HG02970 (cell line): ENCODE data around the gene DYSF.

Experiments
- ATAC-seq: cut with Tn5 transposase; IDR thresholded peaks from one replicate; pipeline ENCODE4 v1.9.1; 2021; ENCODE audit warnings: mild to moderate bottlenecking, moderate library complexity, moderate number of reproducible peaks; ENCODE audit not compliant: unreplicated experiment, low FRiP score

Gene DYSF

GRCh38 chr2:71666094-71666474 is 212.7 kb downstream of the DYSF start:
- no peak for ATAC-seq

GRCh38 chr2:71667256-71668182 is 214.2 kb downstream of the DYSF start:
- no peak for ATAC-seq

- ATAC-seq = no peak
These were observed 215.1 kb downstream of the DYSF start for GRCh38 chr2:71668326-71669057.

GRCh38 chr2:71669058-71669456 is 215.7 kb downstream of the DYSF start:
- no peak for ATAC-seq

GRCh38 chr2:71669628-71670429 is 216.5 kb downstream of the DYSF start:
- no peak for ATAC-seq

- no peak for ATAC-seq
These were observed 217.1 kb downstream of the DYSF start for GRCh38 chr2:71670430-71670795.

GRCh38 chr2:71671203-71671854 is 218.0 kb downstream of the DYSF start:
- no peak for ATAC-seq

- ATAC-seq = no peak
These were observed 218.8 kb downstream of the DYSF start for GRCh38 chr2:71671895-71672825.

GRCh38 chr2:71672826-71673795 is 219.8 kb downstream of the DYSF start:
- no peak for ATAC-seq

GRCh38 chr2:71674158-71674851 is 220.9 kb downstream of the DYSF start:
- no peak for ATAC-seq

GRCh38 chr2:71675296-71675695 is 221.9 kb downstream of the DYSF start:
- ATAC-seq = no peak

- no peak for ATAC-seq
These were observed 225.5 kb downstream of the DYSF start for GRCh38 chr2:71678874-71679273.

GRCh38 chr2:71679491-71679890 is 226.1 kb downstream of the DYSF start:
- ATAC-seq = no peak

- no peak for ATAC-seq
These were observed 227.6 kb downstream of the DYSF start for GRCh38 chr2:71680925-71681324.

GRCh38 chr2:71681626-71682025 is 228.3 kb downstream of the DYSF start:
- ATAC-seq = no peak

- no peak for ATAC-seq
These were observed 229.0 kb downstream of the DYSF start for GRCh38 chr2:71682341-71682740.

GRCh38 chr2:71683070-71683469 is 229.7 kb downstream of the DYSF start:
- no peak for ATAC-seq

GRCh38 chr2:71683666-71684065 is 230.3 kb downstream of the DYSF start:
- no peak for ATAC-seq
